Tibial artery (tissue), 4 donors: ENCODE data around the gene PNPLA6.

Experiments used
- DNase-seq, 2 donors: peaks; one replicate each; pipeline ENCODE4 v3.0.0-alpha.2; 2019
- H3K27ac ChIP-seq, 2 donors: fragments of 200-600 bp; sonication (generic) in 1 of 2; 1 replicate in 1 of 2; 2 replicates in 1 of 2; pipeline ENCODE4 v1.5.1; 2018 to 2019; ENCODE audit warnings: mild to moderate bottlenecking in 1 of 2
- H3K27me3 ChIP-seq, 2 donors: fragments of 200-600 bp; sonication (generic) in 1 of 2; one replicate each; pipeline versions ENCODE4 v1.5.1 to v1.6.0; 2016 to 2019
- H3K36me3 ChIP-seq, 3 donors: fragments of 200-600 bp; sonication (generic) in 2 of 3; one replicate each; pipeline ENCODE4 v1.5.1; 2016 to 2019; ENCODE audit warnings: mild to moderate bottlenecking in 2 of 3
- H3K4me1 ChIP-seq, 4 donors: fragments of 200-600 bp; sonication (generic) in 2 of 4; 1 replicate in 3 of 4; 2 replicates in 1 of 4; pipeline ENCODE4 v1.5.1; 2016 to 2019
- H3K4me3 ChIP-seq, 2 donors: fragments of 200-600 bp; sonication (generic) in 1 of 2; 1 replicate in 1 of 2; 2 replicates in 1 of 2; pipeline ENCODE4 v1.5.1; 2018 to 2019; ENCODE audit warnings: mild to moderate bottlenecking in 2 of 2
- H3K9me3 ChIP-seq, 3 donors: fragments of 200-600 bp; sonication (generic) in 1 of 3; one replicate each; pipeline ENCODE4 v1.5.1; 2016 to 2019
- CTCF ChIP-seq, 2 experiments: fragments of 200-600 bp in 1 of 2; fragments of 450-650 bp in 1 of 2; IDR thresholded peaks; one replicate each; pipeline ENCODE4 v1.5.1; 2017 to 2019; ENCODE audit warnings: antibody characterized with exemption in 2 of 2, mild to moderate bottlenecking in 1 of 2, moderate library complexity in 1 of 2
- intact Hi-C: fragments of 100-400 bp; cut with DNase I; formaldehyde crosslinking; loops from one replicate; pipeline ENCODE4 v1.15.0; 2023; ENCODE audit warnings: low total_unique reads

PNPLA6 gene

GRCh38 chr19:7598180-7598579 lies 62.7 kb downstream of the PNPLA6 start:
- Histone ChIP-seq H3K27ac (no peak overlapping the region), H3K9me3 (no peaks in the 10 kb centered on the region), H3K4me1 (peaks cover 0 to 16% (median 8%) of the 10 kb centered on the region in 4 donors), H3K36me3 (no peaks in the 10 kb centered on the region), H3K4me3 (no peak overlapping the region), H3K27me3 (peaks cover 3 to 66% of the 10 kb centered on the region in 2 donors)
- intact Hi-C loops, result no loop called here
- DNase-seq, result no peak
- no peak for TF ChIP-seq CTCF (IDR thresholded peaks at IDR 0.05)

GRCh38 chr19:7600721-7601120 lies 65.2 kb downstream of the PNPLA6 start:
- no peak for DNase-seq
- Histone ChIP-seq H3K4me3 (no peak overlapping the region), H3K36me3 (no peaks in the 10 kb centered on the region), H3K9me3 (no peaks in the 10 kb centered on the region), H3K27me3 (peaks cover 3 to 67% of the 10 kb centered on the region in 2 donors), H3K27ac (no peak overlapping the region), H3K4me1 (peaks cover 0 to 13% (median 7%) of the 10 kb centered on the region in 4 donors)
- intact Hi-C loops, result no loop called here
- no peak for TF ChIP-seq CTCF (IDR thresholded peaks at IDR 0.05)

DNA sequence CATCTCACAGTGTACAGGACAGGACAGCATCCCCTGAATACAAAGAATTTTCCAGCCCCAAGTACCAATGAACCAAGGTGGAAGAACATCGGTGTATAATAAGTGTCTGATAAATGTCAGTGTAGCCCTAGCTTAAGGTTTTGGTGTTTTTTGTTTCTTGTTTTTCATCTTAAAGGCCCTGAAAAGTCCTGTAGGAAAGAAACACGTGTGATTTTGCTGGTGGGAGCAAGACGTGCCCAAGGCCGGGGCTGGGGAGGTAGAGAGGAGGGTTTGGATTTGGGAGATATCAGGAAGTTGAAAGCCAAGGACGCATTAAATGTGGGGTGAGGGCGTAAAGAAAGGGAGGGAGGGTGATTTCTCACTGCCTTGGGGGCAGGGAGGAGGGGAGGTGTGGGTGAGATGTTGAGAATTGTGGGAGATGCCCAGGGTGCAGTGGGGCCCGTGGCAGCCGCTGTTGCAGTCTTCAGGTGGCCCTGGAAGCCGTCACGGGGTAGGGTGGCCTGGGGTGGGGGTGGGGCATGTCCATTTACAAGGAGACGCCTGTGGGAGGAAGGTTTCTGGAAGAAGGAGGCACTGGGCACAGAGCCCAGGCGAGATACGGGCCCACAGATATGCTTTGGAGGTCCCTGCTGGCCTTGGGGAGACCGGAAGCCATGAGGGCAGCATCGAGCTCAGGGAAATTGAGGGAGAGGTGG lies 66.9 kb downstream of the PNPLA6 start:
- Histone ChIP-seq H3K4me1 (peaks cover 0 to 6% (median 0%) of the 10 kb centered on the region in 4 donors), H3K36me3 (peaks cover 0 to 5% (median 0%) of the 10 kb centered on the region in 3 donors), H3K27me3 (peaks cover 0 to 66% of the 10 kb centered on the region in 2 donors), H3K27ac (no peak overlapping the region), H3K9me3 (no peaks in the 10 kb centered on the region), H3K4me3 (no peak overlapping the region)
- no peak for DNase-seq
- no peak for TF ChIP-seq CTCF (IDR thresholded peaks at IDR 0.05)
- intact Hi-C loops, result no loop called here

DNA sequence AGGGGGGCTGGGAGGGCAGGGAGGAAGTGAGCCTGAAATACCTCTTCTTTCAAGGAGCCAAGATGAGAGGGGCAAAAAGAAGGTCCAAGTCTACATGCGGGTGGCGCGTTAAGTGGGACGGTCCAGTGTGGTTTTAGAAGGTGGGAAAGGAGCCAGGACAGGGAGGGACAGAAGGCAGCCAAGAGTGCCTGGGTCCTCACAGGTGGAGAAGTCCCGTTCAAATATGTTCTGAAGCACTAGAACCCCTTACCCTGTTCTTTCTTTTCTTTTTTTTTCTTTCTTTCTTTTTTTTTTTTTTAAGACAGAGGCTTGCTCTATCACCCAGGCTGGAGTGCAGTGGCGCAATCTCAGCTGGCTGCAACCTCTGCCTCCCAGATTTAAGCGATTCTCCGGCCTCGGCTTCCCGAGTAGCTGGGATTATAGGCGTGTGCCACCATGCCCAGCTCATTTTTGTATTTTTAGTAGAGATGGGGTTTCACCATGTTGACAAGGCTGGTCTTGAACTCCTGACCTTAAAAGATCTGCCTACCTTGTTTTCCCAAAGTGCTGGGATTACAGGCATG lies 67.5 kb downstream of the PNPLA6 start:
- Histone ChIP-seq H3K27ac (no peak overlapping the region), H3K27me3 (peaks cover 0 to 59% of the 10 kb centered on the region in 2 donors), H3K4me1 (peaks cover 0 to 6% (median 0%) of the 10 kb centered on the region in 4 donors), H3K4me3 (no peak overlapping the region), H3K9me3 (no peaks in the 10 kb centered on the region), H3K36me3 (peaks cover 0 to 7% (median 0%) of the 10 kb centered on the region in 3 donors)
- no peak for TF ChIP-seq CTCF (IDR thresholded peaks at IDR 0.05)
- DNase-seq, result no peak
- intact Hi-C loops, result no loop called here

DNA sequence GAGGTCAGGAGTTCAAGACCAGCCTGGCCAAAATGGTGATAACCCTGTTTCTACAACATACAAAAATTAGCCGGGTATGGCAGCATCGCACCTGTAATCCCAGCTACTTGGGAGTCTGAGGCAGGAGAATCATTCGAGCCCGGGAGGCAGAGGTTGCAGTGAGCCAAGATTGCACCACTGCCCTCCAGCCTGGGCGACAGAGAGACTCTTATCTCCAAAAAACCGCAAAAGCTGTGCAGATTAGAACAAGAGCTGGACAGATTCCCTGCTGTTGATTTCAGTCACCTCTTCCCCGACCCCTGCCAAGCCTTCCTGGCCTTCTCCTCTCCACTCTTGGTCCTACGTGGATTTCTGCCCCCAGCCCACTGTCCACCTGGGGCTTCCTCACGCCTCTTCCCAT lies 68.4 kb downstream of the PNPLA6 start:
- intact Hi-C loops, result no loop called here
- Histone ChIP-seq H3K27ac (no peak overlapping the region), H3K4me3 (no peak overlapping the region)

More for the DNA sequence above, 68.4 kb downstream of the PNPLA6 start:
- TF ChIP-seq CTCF (IDR thresholded peaks at IDR 0.05), result no peak
- peaks cover 0 to 6% (median 0%) of the 10 kb centered on the region in 4 donors for H3K4me1 ChIP-seq
- no peak for DNase-seq
- H3K9me3 ChIP-seq, result no peaks in the 10 kb centered on the region
- H3K36me3 ChIP-seq, result peaks cover 0 to 13% (median 0%) of the 10 kb centered on the region in 3 donors
- peaks cover 0 to 53% of the 10 kb centered on the region in 2 donors for H3K27me3 ChIP-seq
